Measurements from ENCODE around the gene SLIT3. TPM values are rescaled to one million over a fixed set of nuclear protein-coding genes. Genes with fewer than 3 reads are reported as not detected.

The SLIT3 gene
- total RNA-seq, 1 experiment from 2014 or later: 0.44 TPM

DNA sequence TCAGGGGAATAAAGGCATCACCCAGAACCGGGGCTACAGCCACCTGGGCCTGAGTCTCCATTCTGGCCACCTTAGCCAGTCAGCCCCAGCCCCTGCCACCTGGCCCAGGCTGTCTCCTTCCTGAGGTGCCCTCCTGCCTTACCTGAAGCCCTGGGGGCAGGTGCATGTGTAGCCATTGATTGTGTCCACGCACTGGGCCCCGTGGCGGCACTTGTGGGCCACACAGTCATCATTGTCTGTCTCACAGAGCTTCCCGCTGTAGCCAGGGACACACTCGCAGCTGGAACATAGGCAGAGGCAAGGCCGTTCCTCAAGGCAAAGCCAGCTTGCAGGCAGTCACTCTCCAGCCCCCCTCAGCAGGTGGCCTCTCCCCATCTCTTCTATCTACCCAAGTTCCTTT, 614.1 kb downstream of the SLIT3 start:
- H3K9me3 ChIP-seq (ENCODE audit: low read length): no peaks in the 10 kb centered on the region
- no peaks in the 10 kb centered on the region for H4K20me1 ChIP-seq (ENCODE audit: low read length)
- H3K4me2 ChIP-seq (ENCODE audit: low read length): no peak overlapping the region
- H3K9ac ChIP-seq (ENCODE audit: low read length): no peak overlapping the region
- H3K4me1 ChIP-seq (ENCODE audit: insufficient read depth, low read length): no peaks in the 10 kb centered on the region
- no peak overlapping the region for H2AFZ ChIP-seq (ENCODE audit: low read length)
- no peak for ATAC-seq
- CTCF ChIA-PET: no interaction called here
- H3K36me3 ChIP-seq (ENCODE audit: low read depth, low read length): no peaks in the 10 kb centered on the region
- POLR2A ChIA-PET (ENCODE audit: unreplicated experiment): no interaction called here
- H3K27ac ChIP-seq (ENCODE audit: low read length): no peak overlapping the region
- TF ChIP-seq, protein P1, sequence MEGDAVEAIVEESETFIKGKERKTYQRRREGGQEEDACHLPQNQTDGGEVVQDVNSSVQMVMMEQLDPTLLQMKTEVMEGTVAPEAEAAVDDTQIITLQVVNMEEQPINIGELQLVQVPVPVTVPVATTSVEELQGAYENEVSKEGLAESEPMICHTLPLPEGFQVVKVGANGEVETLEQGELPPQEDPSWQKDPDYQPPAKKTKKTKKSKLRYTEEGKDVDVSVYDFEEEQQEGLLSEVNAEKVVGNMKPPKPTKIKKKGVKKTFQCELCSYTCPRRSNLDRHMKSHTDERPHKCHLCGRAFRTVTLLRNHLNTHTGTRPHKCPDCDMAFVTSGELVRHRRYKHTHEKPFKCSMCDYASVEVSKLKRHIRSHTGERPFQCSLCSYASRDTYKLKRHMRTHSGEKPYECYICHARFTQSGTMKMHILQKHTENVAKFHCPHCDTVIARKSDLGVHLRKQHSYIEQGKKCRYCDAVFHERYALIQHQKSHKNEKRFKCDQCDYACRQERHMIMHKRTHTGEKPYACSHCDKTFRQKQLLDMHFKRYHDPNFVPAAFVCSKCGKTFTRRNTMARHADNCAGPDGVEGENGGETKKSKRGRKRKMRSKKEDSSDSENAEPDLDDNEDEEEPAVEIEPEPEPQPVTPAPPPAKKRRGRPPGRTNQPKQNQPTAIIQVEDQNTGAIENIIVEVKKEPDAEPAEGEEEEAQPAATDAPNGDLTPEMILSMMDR (conservative IDR thresholded peaks at IDR 0.05; ENCODE audit: low read depth, low read length): no peak
- no peak for TF ChIP-seq EZH2phosphoT487 (IDR thresholded peaks at IDR 0.05; ENCODE audit: borderline replicate concordance, low read length)
- no TSS peak for BruUV-seq (replicated peaks)
- H3K4me3 ChIP-seq (ENCODE audit: low read length): no peak overlapping the region
- no peaks in the 10 kb centered on the region for H3F3A ChIP-seq (ENCODE audit: low read length, unreplicated experiment)
- no peaks in the 10 kb centered on the region for H3K9me2 ChIP-seq (replicated peaks; ENCODE audit: low read length)
- intact Hi-C loops (cut with micrococcal nuclease): no loop called here
- H3K79me2 ChIP-seq (ENCODE audit: low read length): no peaks in the 10 kb centered on the region
- peaks cover 5% of the 10 kb centered on the region; the same call in 1 of the 2 replicates for H3K27me3 ChIP-seq (ENCODE audit: low read length)
- DNase-seq: no peak

DNA sequence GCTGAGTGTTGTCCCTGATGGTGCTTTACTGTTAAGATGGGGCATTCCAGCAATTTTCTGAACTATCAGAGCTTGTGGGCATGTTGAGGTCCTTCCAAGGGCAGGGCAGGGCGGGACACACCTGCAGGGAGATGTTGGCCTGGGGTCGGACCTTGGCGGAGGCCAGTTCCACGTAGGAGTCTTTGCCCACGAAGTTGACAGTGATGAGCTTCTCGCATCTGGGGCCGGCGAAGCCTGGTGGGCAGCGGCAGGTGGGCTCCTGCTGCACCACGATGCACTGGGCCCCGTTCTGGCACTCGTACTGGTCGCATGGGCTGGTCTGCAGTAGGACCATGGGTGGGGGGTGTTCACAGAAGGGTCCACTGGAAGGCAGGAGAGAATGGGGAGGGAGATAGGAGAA, 615.4 kb downstream of the SLIT3 start:
- no peak for TF ChIP-seq EZH2phosphoT487 (IDR thresholded peaks at IDR 0.05; ENCODE audit: borderline replicate concordance, low read length)
- TF ChIP-seq EZH2 (IDR thresholded peaks at IDR 0.05; ENCODE audit: low read length, unreplicated experiment): no peak
- TF ChIP-seq, protein P1 (conservative IDR thresholded peaks at IDR 0.05; ENCODE audit: low read depth, low read length): no peak
- Histone ChIP-seq H3K9ac (ENCODE audit: low read length) (no peak overlapping the region), H4K20me1 (ENCODE audit: low read length) (no peaks in the 10 kb centered on the region), H3K4me2 (ENCODE audit: low read length) (no peak overlapping the region), H3K27me3 (ENCODE audit: low read length) (no peaks in the 10 kb centered on the region; the same call in 1 of the 2 replicates), H2AFZ (ENCODE audit: low read length) (no peak overlapping the region), H3K27ac (ENCODE audit: low read length) (no peak overlapping the region), H3K36me3 (ENCODE audit: low read depth, low read length) (no peaks in the 10 kb centered on the region), H3K79me2 (ENCODE audit: low read length) (no peaks in the 10 kb centered on the region), H3K4me3 (ENCODE audit: low read length) (no peak overlapping the region), H3K9me3 (ENCODE audit: low read length) (no peaks in the 10 kb centered on the region), H3K9me2 (replicated peaks; ENCODE audit: low read length) (no peaks in the 10 kb centered on the region), H3K4me1 (ENCODE audit: insufficient read depth, low read length) (no peaks in the 10 kb centered on the region), H3F3A (ENCODE audit: low read length, unreplicated experiment) (no peaks in the 10 kb centered on the region)
- ChIA-PET POLR2A (ENCODE audit: unreplicated experiment) (no interaction called here), CTCF (no interaction called here)
- BruUV-seq (replicated peaks): no TSS peak
- ATAC-seq: no peak
- intact Hi-C loops (cut with micrococcal nuclease): no loop called here
- DNase-seq: no peak

DNA sequence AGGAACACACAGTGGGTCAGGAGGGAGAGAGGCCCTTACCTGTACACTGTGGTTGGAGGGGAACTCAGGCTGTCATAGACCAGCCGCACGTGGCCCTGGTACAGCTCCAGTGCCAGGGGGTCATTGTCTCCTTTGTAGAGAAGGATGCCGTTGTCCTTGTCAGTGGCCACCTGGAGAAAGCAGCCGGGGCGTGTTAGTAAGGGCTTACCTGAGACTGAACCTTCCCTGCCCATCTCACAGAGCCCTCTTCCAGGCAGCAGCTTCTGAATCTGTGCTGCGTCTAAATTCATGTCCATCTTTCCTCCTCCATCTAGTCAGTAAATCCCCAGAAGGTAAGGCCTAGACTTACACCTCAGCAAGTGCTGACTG, 617.0 kb downstream of the SLIT3 start:
- H3K27me3 ChIP-seq (ENCODE audit: low read length): no peaks in the 10 kb centered on the region
- no peaks in the 10 kb centered on the region for H3K9me2 ChIP-seq (replicated peaks; ENCODE audit: low read length)
- TF ChIP-seq EZH2 (IDR thresholded peaks at IDR 0.05; ENCODE audit: low read length, unreplicated experiment): no peak
- TF ChIP-seq, protein P1 (conservative IDR thresholded peaks at IDR 0.05; ENCODE audit: low read depth, low read length): no peak
- TF ChIP-seq EZH2phosphoT487 (IDR thresholded peaks at IDR 0.05; ENCODE audit: borderline replicate concordance, low read length): no peak
- no peaks in the 10 kb centered on the region for H4K20me1 ChIP-seq (ENCODE audit: low read length)
- no peaks in the 10 kb centered on the region for H3K9me3 ChIP-seq (ENCODE audit: low read length)
- H3K9ac ChIP-seq (ENCODE audit: low read length): no peak overlapping the region
- CTCF ChIA-PET: no interaction called here
- intact Hi-C loops (cut with micrococcal nuclease): no loop called here
- no peak overlapping the region for H2AFZ ChIP-seq (ENCODE audit: low read length)
- no peaks in the 10 kb centered on the region for H3K36me3 ChIP-seq (ENCODE audit: low read depth, low read length)
- no peaks in the 10 kb centered on the region for H3K79me2 ChIP-seq (ENCODE audit: low read length)
- no peak overlapping the region for H3K27ac ChIP-seq (ENCODE audit: low read length)
- DNase-seq (no peak), ATAC-seq (no peak)
- H3K4me1 ChIP-seq (ENCODE audit: insufficient read depth, low read length): no peaks in the 10 kb centered on the region
- BruUV-seq (replicated peaks): no TSS peak
- POLR2A ChIA-PET (ENCODE audit: unreplicated experiment): no interaction called here
- no peak overlapping the region for H3K4me2 ChIP-seq (ENCODE audit: low read length)
- no peaks in the 10 kb centered on the region for H3F3A ChIP-seq (ENCODE audit: low read length, unreplicated experiment)
- no peak overlapping the region for H3K4me3 ChIP-seq (ENCODE audit: low read length)

Data from PC-3 (cell line).